UCSD-AML1 (cell line): ENCODE data around the gene VWC2L.

ENCODE experiments used
- DNase-seq: peaks from one replicate; lab custom pipeline; 2025; ENCODE audit not compliant: unreplicated experiment; lab: John Stamatoyannopoulos, UW

Gene VWC2L

GRCh38 chr2:214465363-214466146 lies 54.7 kb downstream of the VWC2L start:
- no peak for DNase-seq

GRCh38 chr2:214469728-214470127 lies 58.9 kb downstream of the VWC2L start:
- no peak for DNase-seq

GRCh38 chr2:214471382-214471781 lies 60.5 kb downstream of the VWC2L start:
- DNase-seq, result no peak

GRCh38 chr2:214471990-214472389 lies 61.1 kb downstream of the VWC2L start:
- no peak for DNase-seq

- no peak for DNase-seq
These were observed 66.5 kb downstream of the VWC2L start for GRCh38 chr2:214477305-214477704.

GRCh38 chr2:214481204-214481603 lies 70.3 kb downstream of the VWC2L start:
- no peak for DNase-seq

GRCh38 chr2:214482728-214483127 lies 71.9 kb downstream of the VWC2L start:
- no peak for DNase-seq

- DNase-seq, result no peak
These were observed 73.4 kb downstream of the VWC2L start for GRCh38 chr2:214484239-214484638.

GRCh38 chr2:214484701-214485100 lies 73.8 kb downstream of the VWC2L start:
- DNase-seq, result no peak

GRCh38 chr2:214489181-214489580 lies 78.3 kb downstream of the VWC2L start:
- no peak for DNase-seq

GRCh38 chr2:214489702-214490101 lies 78.8 kb downstream of the VWC2L start:
- DNase-seq, result no peak

GRCh38 chr2:214492152-214492551 lies 81.3 kb downstream of the VWC2L start:
- no peak for DNase-seq

- DNase-seq, result no peak
These were observed 81.8 kb downstream of the VWC2L start for GRCh38 chr2:214492608-214493007.

- no peak for DNase-seq
These were observed 86.6 kb downstream of the VWC2L start for GRCh38 chr2:214497489-214497888.

GRCh38 chr2:214503568-214503967 lies 92.7 kb downstream of the VWC2L start:
- DNase-seq, result no peak

- no peak for DNase-seq
These were observed 93.9 kb downstream of the VWC2L start for GRCh38 chr2:214504599-214505376.

- no peak for DNase-seq
These were observed 96.2 kb downstream of the VWC2L start for GRCh38 chr2:214507032-214507431.

GRCh38 chr2:214514704-214515103 lies 103.8 kb downstream of the VWC2L start:
- no peak for DNase-seq

- no peak for DNase-seq
These were observed 104.3 kb downstream of the VWC2L start for GRCh38 chr2:214515111-214515510.

GRCh38 chr2:214519258-214519818 lies 108.5 kb downstream of the VWC2L start:
- no peak for DNase-seq

- DNase-seq, result no peak
These were observed 118.2 kb downstream of the VWC2L start for GRCh38 chr2:214529021-214529420.

- DNase-seq, result no peak
These were observed 118.7 kb downstream of the VWC2L start for GRCh38 chr2:214529514-214529913.
